Transverse colon (tissue), 4 donors: ENCODE data around the gene STN1. TPM values are rescaled to one million over a fixed set of nuclear protein-coding genes. Genes with fewer than 3 reads are reported as not detected.

ENCODE experiments used
- DNase-seq: peaks from one replicate; pipeline ENCODE4 v3.0.0-alpha.2; 2019
- H3K27ac ChIP-seq, 4 donors: fragments of 200-600 bp; sonication (generic); 2 replicates each; pipeline ENCODE4 v1.5.1; 2016 to 2018; ENCODE audit warnings: inconsistent platforms in 4 of 4
- H3K27me3 ChIP-seq: fragments of 200-600 bp; sonication (generic); 2 replicates; pipeline ENCODE4 v1.5.1; 2017; ENCODE audit warnings: inconsistent platforms
- H3K36me3 ChIP-seq, 4 donors: fragments of 200-600 bp; sonication (generic); 2 replicates each; pipeline ENCODE4 v1.5.1; 2017 to 2019; ENCODE audit warnings: inconsistent platforms in 4 of 4
- H3K4me1 ChIP-seq, 4 donors: fragments of 200-600 bp; sonication (generic); 2 replicates each; pipeline ENCODE4 v1.5.1; 2017 to 2020; ENCODE audit warnings: inconsistent platforms in 4 of 4
- H3K4me3 ChIP-seq, 4 donors: fragments of 200-600 bp; sonication (generic); 1 replicate in 1 of 4; 2 replicates in 3 of 4; pipeline versions ENCODE4 v1.5.1 to v1.6.1; 2017 to 2019; ENCODE audit warnings: inconsistent platforms in 4 of 4
- H3K9me3 ChIP-seq, 2 donors: fragments of 200-600 bp; sonication (generic); 2 replicates each; pipeline ENCODE4 v1.5.1; 2017 to 2019; ENCODE audit warnings: inconsistent platforms in 2 of 2
- EP300 ChIP-seq: sonication (generic); formaldehyde crosslinking; IDR thresholded peaks from one replicate; pipeline ENCODE4 v1.6.1; 2017; ENCODE audit warnings: antibody characterized with exemption, low read depth
- POLR2A ChIP-seq: fragments of 450-650 bp; IDR thresholded peaks from one replicate; pipeline ENCODE4 v1.6.1; 2016; ENCODE audit warnings: antibody characterized with exemption, mild to moderate bottlenecking, moderate library complexity
- POLR2AphosphoS5 ChIP-seq, 3 donors: sonication (generic); formaldehyde crosslinking; IDR thresholded peaks; one replicate each; pipeline ENCODE4 v1.6.1; 2016; ENCODE audit warnings: antibody characterized with exemption in 3 of 3
- WGBS, 2 donors: methylation state at CpG; one replicate each; pipeline ENCODE4 v1.1.5; 2018; ENCODE audit warnings: low coverage in 1 of 2; 5-methylcytosine and 5-hydroxymethylcytosine counted together
- in situ Hi-C, 4 donors: fragments of 200-750 bp; cut with MboI; loops; one replicate each; pipeline versions ENCODE4 v1.15.0 to v1.15.1; 2017; ENCODE audit warnings: low sequenced_read_pairs in 3 of 4, low pct_ligation_motif_present in 1 of 4, low pct_unique_long_range_greater_than_20kb in 1 of 4
- intact Hi-C: fragments of 100-400 bp; cut with DNase I; formaldehyde crosslinking; loops from one replicate; pipeline ENCODE4 v1.15.1; 2023; ENCODE audit warnings: low total_unique reads
- total RNA-seq, 4 donors: library from RNA; depleted of rRNA; stranded (reverse); fragments of >200 nt; gene quantifications; one replicate each; pipeline ENCODE4 v1.1.0, GENCODE V29; 2016
- TF ChIP-seq, protein P1 (sequence below), 5 experiments: fragments of 200-600 bp in 3 of 5; fragments of 450-650 bp in 2 of 5; sonication (generic) in 3 of 5; IDR thresholded peaks; 1 replicate in 2 of 5; 2 replicates in 3 of 5; pipeline ENCODE4 v1.5.1; 2016 to 2017; ENCODE audit warnings: antibody characterized with exemption in 5 of 5, inconsistent platforms in 3 of 5, mild to moderate bottlenecking in 2 of 5, moderate library complexity in 1 of 5

STN1 gene
- total RNA-seq, 4 donors from 2014 or later = 20.8 to 31.8 (median 26.4) TPM

DNA sequence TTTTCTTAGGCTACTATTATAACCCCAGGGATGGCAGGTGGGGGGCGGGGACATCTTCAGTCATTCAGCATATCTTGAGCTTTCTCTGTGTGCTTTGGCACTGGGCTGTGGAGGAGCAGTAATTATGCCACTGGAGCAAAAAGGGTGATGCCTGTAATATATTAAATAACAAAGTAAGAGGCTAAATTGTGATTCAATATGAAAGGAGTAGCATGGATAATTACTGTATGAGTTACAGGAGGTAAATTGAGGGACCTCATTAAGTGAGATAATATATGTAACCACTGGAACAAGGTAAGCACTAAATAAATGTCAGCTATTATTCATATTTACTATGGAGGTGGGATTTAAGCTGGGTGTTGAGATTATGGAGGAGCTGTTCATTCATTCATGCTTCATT, 3.3 kb upstream of the STN1 start:
- Histone ChIP-seq H3K4me1 (peaks cover 9 to 53% (median 30%) of the 10 kb centered on the region in 4 donors), H3K27me3 (no peaks in the 10 kb centered on the region)
- in situ Hi-C loops = no loop called here

DNA sequence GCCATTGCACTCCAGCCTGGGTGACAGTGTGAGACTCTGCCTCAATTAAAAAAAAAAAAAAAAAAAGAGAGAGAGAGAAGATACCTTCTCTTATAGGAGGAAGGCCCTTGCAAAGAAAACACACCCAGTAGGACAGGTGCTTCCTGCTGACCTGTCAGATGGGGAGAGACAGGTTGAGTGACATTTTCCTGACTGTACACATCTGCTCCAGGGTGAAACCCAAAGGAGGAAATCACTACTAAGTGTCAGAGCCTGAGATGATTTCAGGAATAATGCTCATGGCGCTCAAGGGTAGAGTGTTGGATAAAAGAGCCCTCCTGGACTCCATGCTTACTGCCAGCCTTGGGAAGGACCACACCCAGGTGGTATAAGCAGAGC, 1.7 kb upstream of the STN1 start:
- Histone ChIP-seq H3K9me3 (no peaks in the 10 kb centered on the region), H3K27ac (no peak overlapping the region), H3K27me3 (no peaks in the 10 kb centered on the region), H3K36me3 (no peaks in the 10 kb centered on the region), H3K4me1 (peaks cover 9 to 63% (median 37%) of the 10 kb centered on the region in 4 donors), H3K4me3 (no peak overlapping the region)
- 93 to 100% methylated on average over 1 of the region's 1 CpG for WGBS, 2 donors
- DNase-seq = no peak
- intact Hi-C loops (loop anchor here (2.0 kb wide), 1 partner anchor 47 kb away; the partner anchor contains the start of gene SLK), in situ Hi-C loops (loop anchor here in 1 of 4 donors (10.0 kb wide), 2 partner anchors 45 to 205 kb away; partner anchors contain the start of genes SFR1 and SLK)
- TF ChIP-seq, protein P1, sequence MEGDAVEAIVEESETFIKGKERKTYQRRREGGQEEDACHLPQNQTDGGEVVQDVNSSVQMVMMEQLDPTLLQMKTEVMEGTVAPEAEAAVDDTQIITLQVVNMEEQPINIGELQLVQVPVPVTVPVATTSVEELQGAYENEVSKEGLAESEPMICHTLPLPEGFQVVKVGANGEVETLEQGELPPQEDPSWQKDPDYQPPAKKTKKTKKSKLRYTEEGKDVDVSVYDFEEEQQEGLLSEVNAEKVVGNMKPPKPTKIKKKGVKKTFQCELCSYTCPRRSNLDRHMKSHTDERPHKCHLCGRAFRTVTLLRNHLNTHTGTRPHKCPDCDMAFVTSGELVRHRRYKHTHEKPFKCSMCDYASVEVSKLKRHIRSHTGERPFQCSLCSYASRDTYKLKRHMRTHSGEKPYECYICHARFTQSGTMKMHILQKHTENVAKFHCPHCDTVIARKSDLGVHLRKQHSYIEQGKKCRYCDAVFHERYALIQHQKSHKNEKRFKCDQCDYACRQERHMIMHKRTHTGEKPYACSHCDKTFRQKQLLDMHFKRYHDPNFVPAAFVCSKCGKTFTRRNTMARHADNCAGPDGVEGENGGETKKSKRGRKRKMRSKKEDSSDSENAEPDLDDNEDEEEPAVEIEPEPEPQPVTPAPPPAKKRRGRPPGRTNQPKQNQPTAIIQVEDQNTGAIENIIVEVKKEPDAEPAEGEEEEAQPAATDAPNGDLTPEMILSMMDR (IDR thresholded peaks at IDR 0.05) = no peak
- TF ChIP-seq POLR2AphosphoS5 (IDR thresholded peaks at IDR 0.05) = no peak
- no peak for TF ChIP-seq POLR2A
- no peak for TF ChIP-seq EP300

More for the DNA sequence above, 3.3 kb upstream of the STN1 start:
- 73% methylated on average over 1 of the region's 1 CpG; no CpG with 5 or more reads in 1 of the 2 donors for WGBS, 2 donors
- no peak overlapping the region for H3K4me3 ChIP-seq
- peak overlapping the region in 2 of 4 donors; percentile 34 to 36 for H3K27ac ChIP-seq
- DNase-seq = no peak
- TF ChIP-seq POLR2A (no peak), POLR2AphosphoS5 (IDR thresholded peaks at IDR 0.05) (no peak), EP300 (no peak)
- TF ChIP-seq, protein P1 (IDR thresholded peaks at IDR 0.05) = no peak
- no peaks in the 10 kb centered on the region for H3K36me3 ChIP-seq
- intact Hi-C loops = no loop called here
- H3K9me3 ChIP-seq = no peaks in the 10 kb centered on the region

DNA sequence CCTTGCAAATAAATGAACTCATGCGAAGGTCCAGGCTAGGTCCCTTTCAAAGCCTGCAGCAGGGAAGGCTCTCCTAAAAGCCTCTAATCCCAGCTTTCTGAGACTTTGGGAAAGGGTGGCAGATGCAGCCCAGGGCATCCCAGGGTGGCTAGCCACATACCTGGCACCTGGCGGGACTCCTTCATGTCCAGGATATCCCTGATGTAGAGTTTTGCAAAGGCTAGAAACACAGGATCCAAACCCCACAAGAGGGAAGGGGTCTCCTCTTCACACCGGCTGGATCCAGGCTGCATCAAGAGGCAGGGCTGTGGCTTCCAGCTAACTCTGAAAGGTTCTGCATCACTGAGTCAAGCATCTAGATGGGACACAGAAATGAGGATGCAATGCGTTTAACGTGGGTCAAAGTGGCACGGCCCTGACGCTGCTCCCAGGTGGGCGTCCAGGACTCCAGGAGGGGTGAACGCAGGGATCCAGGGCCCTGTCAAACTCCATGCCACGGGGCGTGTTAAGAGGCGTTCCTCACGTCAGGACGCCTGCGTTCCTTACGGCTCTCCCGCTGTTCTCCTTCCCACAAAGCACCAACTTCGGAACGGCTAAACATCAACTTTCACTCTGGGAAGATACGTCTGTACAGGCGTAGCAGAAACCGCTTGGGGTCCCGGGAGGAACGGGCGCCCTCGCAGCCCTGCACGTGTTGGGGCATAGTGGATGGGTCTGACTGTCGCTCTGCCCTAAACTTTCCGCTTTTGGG, 507 bp downstream of the STN1 start:
- H3K9me3 ChIP-seq = no peaks in the 10 kb centered on the region
- TF ChIP-seq, protein P1 (IDR thresholded peaks at IDR 0.05) = peak in 1 of 5 experiments; percentile 16
- TF ChIP-seq POLR2AphosphoS5 (IDR thresholded peaks at IDR 0.05) (no peak), POLR2A (no peak), EP300 (no peak)
- H3K27me3 ChIP-seq = no peaks in the 10 kb centered on the region
- peak overlapping the region; percentile 90 to 99 (median 96) for H3K27ac ChIP-seq
- peak overlapping the region; percentile 45 to 83 (median 62) for H3K4me3 ChIP-seq
- 0 to 7% methylated on average over 3 to 29 of the region's 29 CpGs for WGBS, 2 donors
- H3K4me1 ChIP-seq = peaks cover 9 to 47% (median 31%) of the 10 kb centered on the region in 4 donors
- intact Hi-C loops (loop anchor here (2.0 kb wide), 1 partner anchor 49 kb away; the partner anchor contains the start of gene SLK), in situ Hi-C loops (loop anchor here in 1 of 4 donors (10.0 kb wide), 2 partner anchors 47 to 207 kb away; partner anchors contain the start of genes SFR1 and SLK)
- DNase-seq = peak; percentile 61
- H3K36me3 ChIP-seq = no peaks in the 10 kb centered on the region

DNA sequence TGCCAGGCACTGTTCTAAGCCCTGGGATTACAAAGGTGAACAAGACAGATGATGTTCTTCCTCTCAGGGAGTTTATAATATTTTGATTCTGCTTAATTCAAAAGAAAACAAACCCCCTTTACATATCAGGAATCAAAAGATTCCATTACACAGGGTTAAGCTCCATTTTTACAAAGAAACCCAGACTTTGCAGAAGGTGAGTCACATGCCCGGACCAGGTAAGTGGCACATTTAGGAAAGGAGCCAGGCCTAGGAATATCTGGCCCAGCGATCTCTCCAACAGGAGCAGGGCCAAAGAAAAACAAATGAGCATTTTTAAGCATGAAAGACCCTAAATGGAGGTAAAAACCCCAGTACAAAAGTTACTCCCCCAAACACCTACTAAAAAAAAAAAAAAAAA, 1.1 kb downstream of the STN1 start:
- in situ Hi-C loops = loop anchor here in 1 of 4 donors (10.0 kb wide), 2 partner anchors 48 to 208 kb away; partner anchors contain the start of genes SFR1 and SLK
- peaks cover 9 to 43% (median 30%) of the 10 kb centered on the region in 4 donors for H3K4me1 ChIP-seq
- H3K4me3 ChIP-seq = peak overlapping the region in 3 of 4 donors; percentile 45 to 73 (median 51)
- DNase-seq = no peak
- H3K36me3 ChIP-seq = no peaks in the 10 kb centered on the region
- no peaks in the 10 kb centered on the region for H3K27me3 ChIP-seq
- TF ChIP-seq POLR2AphosphoS5 (IDR thresholded peaks at IDR 0.05) = no peak
- TF ChIP-seq POLR2A = no peak
- TF ChIP-seq, protein P1 (IDR thresholded peaks at IDR 0.05) = no peak
- TF ChIP-seq EP300 = no peak
- 0 to 33% methylated on average over 2 of the region's 2 CpGs for WGBS, 2 donors
- intact Hi-C loops = no loop called here
- peak overlapping the region; percentile 90 to 99 (median 96) for H3K27ac ChIP-seq
- H3K9me3 ChIP-seq = no peaks in the 10 kb centered on the region
